Smooth muscle cell (in vitro differentiated cells): Measurements from ENCODE around the gene SPHK2. TPM values are rescaled to one million over a fixed set of nuclear protein-coding genes. Genes with fewer than 3 reads are reported as not detected.

ENCODE experiments used
- DNase-seq: peaks from one replicate; lab custom pipeline; 2025; ENCODE audit not compliant: unreplicated experiment; lab: John Stamatoyannopoulos, UW
- H2AFZ ChIP-seq: fragments of 200-600 bp; sonication (generic); 2 replicates; pipeline ENCODE4 v1.6.0; 2016; ENCODE audit warnings: antibody characterized with exemption, low read depth, mild to moderate bottlenecking
- H3F3A ChIP-seq: fragments of 200-600 bp; sonication (generic); 2 replicates; pipeline ENCODE4 v1.6.0; 2017; ENCODE audit warnings: antibody characterized with exemption, low read depth
- H3K27ac ChIP-seq: fragments of 200-600 bp; sonication (generic); 2 replicates; pipeline ENCODE4 v1.5.1; 2016; ENCODE audit warnings: low read depth, mild to moderate bottlenecking
- H3K27me3 ChIP-seq: fragments of 200-600 bp; sonication (generic); 2 replicates; pipeline ENCODE4 v1.6.1; 2016; ENCODE audit warnings: low read depth, mild to moderate bottlenecking
- H3K36me3 ChIP-seq: fragments of 200-600 bp; sonication (generic); 2 replicates; pipeline ENCODE4 v1.5.1; 2016; ENCODE audit warnings: low read depth
- H3K4me1 ChIP-seq: fragments of 200-600 bp; sonication (generic); 2 replicates; pipeline ENCODE4 v1.5.1; 2016; ENCODE audit warnings: low read depth
- H3K4me2 ChIP-seq: fragments of 200-600 bp; sonication (generic); 2 replicates; pipeline ENCODE4 v1.6.0; 2016; ENCODE audit warnings: mild to moderate bottlenecking
- H3K4me3 ChIP-seq: fragments of 200-600 bp; sonication (generic); 2 replicates; pipeline ENCODE4 v1.5.1; 2016; ENCODE audit warnings: mild to moderate bottlenecking
- H3K79me2 ChIP-seq: fragments of 200-600 bp; sonication (generic); 2 replicates; pipeline ENCODE4 v1.6.0; 2016; ENCODE audit warnings: low read depth, mild to moderate bottlenecking
- H3K9ac ChIP-seq: fragments of 200-600 bp; sonication (generic); 2 replicates; pipeline ENCODE4 v1.6.0; 2016; ENCODE audit warnings: low read depth
- H3K9me3 ChIP-seq: fragments of 200-600 bp; sonication (generic); replicated peaks from 2 replicates; pipeline ENCODE4 v1.5.1; 2016; ENCODE audit warnings: low read depth
- H4K20me1 ChIP-seq: fragments of 200-600 bp; sonication (generic); 2 replicates; pipeline ENCODE4 v1.6.0; 2016; ENCODE audit warnings: low read depth
- WGBS: methylation state at CpG from one replicate; pipeline ENCODE4 v1.1.7; 2016; ENCODE audit warnings: low lambda C conversion rate; 5-methylcytosine and 5-hydroxymethylcytosine counted together
- polyA plus RNA-seq: library from polyadenylated mRNA; unstranded; fragments of >200 nt; fragmentation: Nextera tagmentation; extraction: Ambion mirVana; gene quantifications from 2 replicates; pipeline ENCODE4 v1.2.1, GENCODE V29; 2016
- total RNA-seq: library from RNA; depleted of rRNA; stranded (reverse); fragments of >200 nt; gene quantifications from 2 replicates; pipeline ENCODE4 v1.2.3, GENCODE V29; 2014
- TF ChIP-seq, protein P1 (sequence below): fragments of 200-600 bp; sonication (generic); IDR thresholded peaks from 2 replicates; pipeline ENCODE4 v1.5.1; 2017; ENCODE audit warnings: borderline replicate concordance, mild to moderate bottlenecking, antibody characterized with exemption; ENCODE audit not compliant: insufficient read depth, poor library complexity, severe bottlenecking

SPHK2 gene
- total and polyA plus RNA-seq, 2 experiments from 2014 or later: 8.2 to 9.3 TPM

DNA sequence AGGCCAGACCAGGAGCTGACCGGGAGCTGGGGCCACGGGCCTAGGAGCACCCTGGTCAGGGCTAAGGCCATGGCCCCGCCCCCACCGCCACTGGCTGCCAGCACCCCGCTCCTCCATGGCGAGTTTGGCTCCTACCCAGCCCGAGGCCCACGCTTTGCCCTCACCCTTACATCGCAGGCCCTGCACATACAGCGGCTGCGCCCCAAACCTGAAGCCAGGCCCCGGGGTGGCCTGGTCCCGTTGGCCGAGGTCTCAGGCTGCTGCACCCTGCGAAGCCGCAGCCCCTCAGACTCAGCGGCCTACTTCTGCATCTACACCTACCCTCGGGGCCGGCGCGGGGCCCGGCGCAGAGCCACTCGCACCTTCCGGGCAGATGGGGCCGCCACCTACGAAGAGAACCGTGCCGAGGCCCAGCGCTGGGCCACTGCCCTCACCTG, 6.6 kb downstream of the SPHK2 start:
- H3K4me2 ChIP-seq: no peak overlapping the region
- H3K27ac ChIP-seq: no peak overlapping the region
- H3K4me1 ChIP-seq: peaks cover 27% of the 10 kb centered on the region
- WGBS: 95% methylated on average over 27 of the region's 30 CpGs
- H3K9ac ChIP-seq: no peak overlapping the region
- no peaks in the 10 kb centered on the region for H3K27me3 ChIP-seq
- H3K9me3 ChIP-seq: no peaks in the 10 kb centered on the region
- no peaks in the 10 kb centered on the region for H3K36me3 ChIP-seq
- DNase-seq: no peak
- TF ChIP-seq, protein P1, sequence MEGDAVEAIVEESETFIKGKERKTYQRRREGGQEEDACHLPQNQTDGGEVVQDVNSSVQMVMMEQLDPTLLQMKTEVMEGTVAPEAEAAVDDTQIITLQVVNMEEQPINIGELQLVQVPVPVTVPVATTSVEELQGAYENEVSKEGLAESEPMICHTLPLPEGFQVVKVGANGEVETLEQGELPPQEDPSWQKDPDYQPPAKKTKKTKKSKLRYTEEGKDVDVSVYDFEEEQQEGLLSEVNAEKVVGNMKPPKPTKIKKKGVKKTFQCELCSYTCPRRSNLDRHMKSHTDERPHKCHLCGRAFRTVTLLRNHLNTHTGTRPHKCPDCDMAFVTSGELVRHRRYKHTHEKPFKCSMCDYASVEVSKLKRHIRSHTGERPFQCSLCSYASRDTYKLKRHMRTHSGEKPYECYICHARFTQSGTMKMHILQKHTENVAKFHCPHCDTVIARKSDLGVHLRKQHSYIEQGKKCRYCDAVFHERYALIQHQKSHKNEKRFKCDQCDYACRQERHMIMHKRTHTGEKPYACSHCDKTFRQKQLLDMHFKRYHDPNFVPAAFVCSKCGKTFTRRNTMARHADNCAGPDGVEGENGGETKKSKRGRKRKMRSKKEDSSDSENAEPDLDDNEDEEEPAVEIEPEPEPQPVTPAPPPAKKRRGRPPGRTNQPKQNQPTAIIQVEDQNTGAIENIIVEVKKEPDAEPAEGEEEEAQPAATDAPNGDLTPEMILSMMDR: no peak
- H3F3A ChIP-seq: no peaks in the 10 kb centered on the region
- no peaks in the 10 kb centered on the region for H3K79me2 ChIP-seq
- no peak overlapping the region for H3K4me3 ChIP-seq
- H4K20me1 ChIP-seq: no peaks in the 10 kb centered on the region
- no peak overlapping the region for H2AFZ ChIP-seq

DNA sequence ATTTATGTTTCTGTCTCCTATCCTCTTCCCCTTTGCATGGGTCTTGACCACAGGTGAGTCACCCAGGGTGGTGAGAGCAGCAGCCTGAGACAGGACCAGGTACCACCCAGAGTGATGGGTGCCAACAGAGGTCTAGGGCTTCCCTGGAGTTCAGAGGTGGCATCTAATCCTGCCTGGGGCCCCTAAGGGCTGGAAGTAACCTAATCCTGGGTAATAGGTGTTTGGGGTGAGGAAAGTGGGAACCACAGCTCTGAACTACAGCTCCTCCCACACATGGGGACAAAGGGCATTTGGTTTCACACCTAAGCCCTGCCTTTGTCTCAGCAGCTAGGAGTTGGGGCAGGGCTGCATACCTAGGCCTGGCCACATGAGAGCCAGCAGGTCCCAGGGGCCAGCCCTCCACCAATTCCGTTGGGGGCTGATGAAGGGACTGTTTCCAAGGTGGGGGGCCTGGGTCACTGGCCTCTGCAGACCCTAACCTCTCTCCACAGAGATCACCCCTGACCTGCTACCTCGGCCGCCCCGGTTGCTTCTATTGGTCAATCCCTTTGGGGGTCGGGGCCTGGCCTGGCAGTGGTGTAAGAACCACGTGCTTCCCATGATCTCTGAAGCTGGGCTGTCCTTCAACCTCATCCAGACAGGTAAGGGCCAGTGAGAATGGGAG, 8.0 kb downstream of the SPHK2 start:
- H3K4me1 ChIP-seq: peaks cover 29% of the 10 kb centered on the region
- no peak overlapping the region for H3K4me2 ChIP-seq
- WGBS: 91% methylated on average over 6 of the region's 6 CpGs

DNA sequence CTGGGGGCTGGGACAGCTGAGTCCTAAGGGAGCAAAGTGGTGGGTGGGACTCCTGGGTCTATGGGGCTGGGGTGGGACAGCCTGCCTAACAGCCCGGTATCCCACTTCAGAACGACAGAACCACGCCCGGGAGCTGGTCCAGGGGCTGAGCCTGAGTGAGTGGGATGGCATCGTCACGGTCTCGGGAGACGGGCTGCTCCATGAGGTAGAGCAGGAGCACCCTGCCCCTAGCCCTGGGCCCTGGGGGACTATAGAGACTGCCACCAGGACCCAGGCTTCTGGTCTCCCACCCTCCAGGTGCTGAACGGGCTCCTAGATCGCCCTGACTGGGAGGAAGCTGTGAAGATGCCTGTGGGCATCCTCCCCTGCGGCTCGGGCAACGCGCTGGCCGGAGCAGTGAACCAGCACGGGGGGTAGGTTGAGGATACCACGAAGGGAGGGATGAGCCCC, 8.6 kb downstream of the SPHK2 start:
- no peak overlapping the region for H3K4me2 ChIP-seq
- H3K4me3 ChIP-seq: no peak overlapping the region
- H2AFZ ChIP-seq: no peak overlapping the region
- 95% methylated on average over 17 of the region's 17 CpGs for WGBS
- no peaks in the 10 kb centered on the region for H3K36me3 ChIP-seq
- H4K20me1 ChIP-seq: no peaks in the 10 kb centered on the region
- DNase-seq: no peak
- H3K27ac ChIP-seq: no peak overlapping the region
- no peaks in the 10 kb centered on the region for H3F3A ChIP-seq
- TF ChIP-seq, protein P1: no peak
- no peak overlapping the region for H3K9ac ChIP-seq
- no peaks in the 10 kb centered on the region for H3K27me3 ChIP-seq
- H3K9me3 ChIP-seq: no peaks in the 10 kb centered on the region
- peaks cover 29% of the 10 kb centered on the region for H3K4me1 ChIP-seq
- H3K79me2 ChIP-seq: no peaks in the 10 kb centered on the region

More for the DNA sequence above, 8.0 kb downstream of the SPHK2 start:
- Histone ChIP-seq H3K79me2 (no peaks in the 10 kb centered on the region), H3K9ac (no peak overlapping the region), H3F3A (no peaks in the 10 kb centered on the region), H4K20me1 (no peaks in the 10 kb centered on the region), H3K36me3 (no peaks in the 10 kb centered on the region), H3K27me3 (no peaks in the 10 kb centered on the region), H3K9me3 (no peaks in the 10 kb centered on the region), H3K4me3 (no peak overlapping the region), H3K27ac (no peak overlapping the region), H2AFZ (no peak overlapping the region)
- DNase-seq: no peak
- TF ChIP-seq, protein P1: no peak
